Right renal cortex interstitium (tissue), 3 donors: ENCODE measurements around the gene LIMD2. TPM values are rescaled to one million over a fixed set of nuclear protein-coding genes. Genes with fewer than 3 reads are reported as not detected.
"Not testable (repeated sequence)": the region's sequence is repeated elsewhere in the genome, so short reads cannot be mapped to it uniquely, and the experiment has no call there.

Source experiments
- DNase-seq, 3 donors: peaks; one replicate each; pipeline ENCODE4 v3.0.0-alpha.2; 2013; ENCODE audit warnings: low read depth in 3 of 3, low spot score in 2 of 3
- polyA plus RNA-seq, 3 donors: library from polyadenylated mRNA; unstranded; fragments of 120-200 nt; gene quantifications; one replicate each; pipeline ENCODE4 v1.2.1, GENCODE V29; 2013; ENCODE audit not compliant: insufficient read length in 3 of 3

The LIMD2 gene
- polyA plus RNA-seq = 10 to 100 TPM; 21.5 to 23.1 (median 22.3) TPM

DNA sequence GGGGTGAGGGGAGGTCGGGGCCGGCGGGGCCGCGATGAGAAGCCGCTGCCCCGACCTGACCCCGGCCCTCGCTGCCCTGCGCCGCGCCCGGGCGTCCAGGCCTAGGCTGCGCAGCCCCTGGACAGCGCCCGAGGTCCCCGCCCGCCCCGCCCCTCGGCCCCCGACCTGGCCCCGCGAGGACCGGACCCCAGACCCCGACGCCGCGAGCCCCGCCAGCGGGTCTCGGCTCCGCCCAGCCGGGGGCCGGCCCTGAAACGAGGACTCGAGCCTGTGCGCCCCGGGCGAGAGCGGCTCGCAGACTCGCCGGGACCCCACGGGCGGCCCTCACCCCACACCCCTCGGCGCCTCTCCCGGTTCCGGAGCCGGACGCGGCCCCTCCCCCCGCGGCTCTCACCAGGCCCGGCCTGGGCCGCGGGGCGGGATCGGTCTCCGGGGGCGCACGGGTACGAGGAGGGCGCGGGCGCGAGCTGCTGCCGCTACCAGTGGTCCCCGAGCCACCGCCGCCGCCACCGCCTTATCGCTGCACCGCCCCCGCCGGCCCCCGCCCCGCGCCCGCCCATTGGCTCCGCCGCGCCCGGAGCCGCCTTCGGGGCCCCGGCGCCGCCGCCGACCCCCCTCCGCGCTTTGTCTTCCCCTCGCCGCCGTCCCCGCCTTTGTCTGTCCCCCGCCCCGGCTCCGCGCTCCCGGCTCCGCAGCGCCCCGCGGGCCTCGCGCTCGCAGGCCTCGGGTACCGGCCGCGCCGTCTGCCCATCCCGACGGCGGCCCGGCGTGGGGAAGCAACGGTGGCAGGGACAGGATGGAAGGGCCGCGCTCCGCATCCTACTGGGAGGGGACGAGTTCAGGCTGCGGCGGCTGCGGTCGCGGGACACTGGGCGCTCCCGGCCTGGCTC lies at the start of gene LIMD2:
TSS of gene LIMD2 (minus strand) at position 488 of the 890 bp plus-strand sequence. CDS start 827 bp downstream, outside the sequence.
- DNase-seq = no peak

DNA sequence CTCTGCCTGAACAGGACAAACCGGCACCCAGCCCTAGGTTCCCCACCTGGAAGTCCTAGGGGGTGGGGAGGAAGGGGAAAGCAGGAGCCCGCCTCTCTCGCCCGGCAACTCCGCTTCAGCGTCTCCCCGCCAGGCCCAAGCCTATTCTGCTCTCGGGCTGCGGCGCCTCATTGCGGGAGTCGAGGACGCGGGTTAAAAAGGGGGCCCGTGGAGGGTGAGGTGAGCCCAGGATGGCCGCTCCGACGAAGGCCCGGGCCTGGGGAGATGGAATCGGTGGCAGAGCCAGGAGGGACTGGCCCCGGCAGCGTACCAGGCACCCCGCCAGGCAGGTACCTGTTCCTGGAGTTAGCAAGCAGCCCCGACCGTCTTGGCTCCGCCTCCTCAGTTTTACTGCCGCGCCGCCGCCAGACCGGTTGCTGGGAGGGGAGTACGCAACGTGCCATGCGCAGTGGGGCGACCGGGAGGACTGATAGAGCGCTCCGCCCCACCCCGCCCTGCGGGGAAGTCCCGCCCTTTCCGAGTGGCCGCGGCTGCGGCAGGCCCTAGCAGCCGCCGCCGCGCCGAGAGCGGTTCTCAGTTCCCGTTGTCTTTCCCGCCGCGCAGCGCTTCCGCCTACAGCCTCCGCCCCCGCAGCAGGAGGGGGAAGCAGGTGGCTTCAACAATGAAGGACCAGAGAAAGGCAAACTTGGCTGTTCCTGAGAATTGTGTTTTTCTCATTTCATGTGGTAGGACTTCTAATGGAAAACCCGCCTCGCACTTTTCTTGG lies 41.7 kb upstream of the LIMD2 start, which contains the start of gene STRADA:
TSS of gene STRADA (minus strand) at position 392 of the 766 bp plus-strand sequence. CDS start 13,430 bp downstream, outside the sequence.
- DNase-seq = peak; percentile 87 to 97 (median 94)

DNA sequence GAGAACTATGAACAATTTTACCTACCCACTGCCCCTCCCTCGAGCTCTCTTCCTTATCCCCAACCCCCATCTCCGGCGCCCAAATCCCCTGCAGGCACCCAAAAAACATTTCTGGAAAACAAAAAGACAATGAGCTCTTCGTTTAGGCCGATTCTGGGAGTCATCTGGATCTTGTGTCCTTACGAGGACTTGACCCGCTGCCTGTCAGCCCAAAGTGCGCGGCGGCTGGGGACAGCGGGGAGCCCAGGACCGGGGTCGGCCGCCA lies 41.1 kb upstream of the LIMD2 start:
- DNase-seq = peak in 1 of 3 donors; percentile 15

DNA sequence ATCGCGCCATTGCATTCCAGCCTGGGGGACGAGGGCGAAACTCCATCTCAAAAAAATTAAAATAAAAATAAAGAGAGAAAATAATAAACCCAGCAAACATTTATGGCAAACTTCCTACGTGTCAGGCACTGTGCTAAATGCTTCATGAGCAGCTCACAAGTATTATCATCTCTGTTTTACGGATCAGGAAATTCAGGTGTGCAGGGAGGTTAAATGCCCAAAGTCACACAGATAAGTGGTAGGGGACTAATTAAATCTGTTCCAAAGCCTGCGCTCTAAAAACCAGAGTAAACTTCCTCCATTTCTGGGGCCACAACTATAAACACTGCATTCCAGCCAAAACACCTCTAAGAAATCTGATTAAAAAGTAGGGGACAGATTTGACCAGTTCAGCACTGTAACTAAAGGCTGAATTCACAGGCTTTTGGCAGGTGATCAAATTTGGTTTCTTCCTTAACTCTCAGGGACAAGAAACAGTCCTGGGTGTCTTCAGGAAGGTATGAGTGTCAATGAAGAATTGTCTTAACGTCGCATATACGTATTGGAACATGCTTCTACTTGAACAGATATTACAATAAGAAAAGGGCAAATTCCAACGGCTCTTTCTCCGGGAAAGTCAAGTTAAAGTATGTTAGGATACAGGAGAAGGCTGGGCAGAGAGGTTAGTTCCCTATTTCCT lies 40.7 kb upstream of the LIMD2 start:
- DNase-seq = peak in 2 of 3 donors; percentile 3 to 4

DNA sequence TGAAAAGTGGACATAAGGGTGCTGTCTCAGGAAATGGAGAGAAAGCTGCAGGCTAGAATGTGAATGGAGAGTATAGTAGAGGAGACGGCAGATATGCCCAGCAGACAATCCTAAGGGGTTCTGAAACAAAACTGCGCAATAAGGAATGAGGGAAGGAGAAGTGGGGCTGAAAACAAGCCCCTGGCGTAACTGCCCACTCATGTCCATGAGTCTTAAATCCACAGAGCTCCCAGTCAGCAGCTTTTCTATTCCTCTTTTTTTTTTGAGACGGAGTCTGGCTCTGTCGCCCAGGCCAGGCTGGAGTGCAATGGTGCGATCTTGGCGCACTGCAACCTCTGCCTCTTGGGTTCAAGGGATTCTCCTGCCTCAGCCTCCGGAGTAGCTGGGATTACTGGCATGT lies 35.8 kb upstream of the LIMD2 start:
- DNase-seq = no peak

DNA sequence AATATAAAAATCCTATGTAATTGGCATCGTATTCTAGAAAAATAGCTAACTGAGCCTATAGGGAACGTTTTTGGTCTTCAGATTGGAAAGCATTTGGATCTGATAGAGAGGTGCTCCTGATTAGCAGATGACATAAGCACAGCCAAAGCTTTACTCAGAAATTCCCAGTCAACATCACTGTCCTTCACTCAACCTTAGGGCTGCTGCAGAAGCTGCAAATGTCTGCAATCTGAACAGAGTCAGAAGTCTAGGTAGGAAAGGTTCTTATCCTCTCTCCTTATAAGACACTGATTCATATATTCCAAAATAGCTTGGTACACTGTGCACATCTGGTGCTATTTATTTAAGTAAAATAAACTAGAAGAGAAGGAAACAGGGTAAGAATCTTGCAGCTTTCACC lies 22.5 kb upstream of the LIMD2 start:
- no peak for DNase-seq

DNA sequence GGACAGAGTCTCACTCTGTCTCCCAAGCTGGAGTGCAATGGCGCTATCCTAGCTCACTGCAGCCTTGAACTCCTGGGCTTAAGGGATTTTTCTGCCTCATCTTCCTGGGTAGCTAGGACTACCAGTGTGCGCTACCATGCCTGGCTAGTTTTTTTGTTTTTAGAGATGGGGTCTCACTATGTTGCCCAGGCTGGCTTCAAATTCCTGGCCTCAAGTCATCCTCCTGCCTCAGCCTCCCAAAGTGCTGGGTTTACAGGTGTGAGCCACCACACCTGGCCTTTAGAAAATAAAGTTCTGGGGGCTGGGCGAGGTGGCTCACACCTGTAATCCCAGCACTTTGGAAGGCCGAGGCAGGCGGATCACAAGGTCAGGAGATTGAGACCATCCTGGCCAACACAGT lies 20.3 kb upstream of the LIMD2 start:
- DNase-seq = not testable (repeated sequence)

DNA sequence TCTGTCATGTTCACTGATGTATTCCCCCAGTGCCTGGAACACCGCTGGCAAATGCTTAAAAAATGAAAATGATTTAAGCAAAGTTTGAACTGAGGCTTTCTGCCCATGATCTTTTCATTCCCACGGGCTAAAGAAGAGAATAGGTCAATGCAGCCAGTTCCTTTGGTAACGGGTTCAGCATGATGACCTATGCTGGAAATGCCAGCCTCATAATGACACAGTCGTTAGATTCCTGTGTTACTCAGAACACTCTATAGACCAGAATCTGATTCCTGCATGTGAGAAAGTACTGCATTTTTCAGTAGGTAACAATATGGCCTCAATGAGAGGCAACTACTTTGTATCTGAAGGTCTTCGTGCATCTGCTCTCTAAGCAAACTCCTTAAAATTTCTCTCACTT lies 19.1 kb upstream of the LIMD2 start:
- DNase-seq = no peak

DNA sequence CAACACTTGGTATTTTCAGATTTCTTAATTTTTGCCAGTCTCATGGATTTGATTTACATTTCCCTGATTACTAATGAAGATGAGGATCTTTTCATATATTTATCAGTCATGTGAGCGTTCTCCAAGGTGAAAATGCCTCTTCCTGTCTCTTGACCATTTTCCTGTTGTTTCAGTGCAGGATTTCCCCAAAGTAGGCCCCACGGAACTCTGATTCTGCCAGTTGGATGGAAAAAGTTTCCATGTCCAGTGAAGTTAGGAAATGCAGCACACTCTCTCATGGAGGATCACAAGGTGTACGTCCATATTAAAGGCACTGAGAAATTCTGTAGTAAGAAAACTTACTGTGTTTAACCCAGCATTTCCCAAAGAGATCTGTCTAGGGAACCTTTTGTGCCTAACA lies 16.5 kb upstream of the LIMD2 start:
- no peak for DNase-seq

DNA sequence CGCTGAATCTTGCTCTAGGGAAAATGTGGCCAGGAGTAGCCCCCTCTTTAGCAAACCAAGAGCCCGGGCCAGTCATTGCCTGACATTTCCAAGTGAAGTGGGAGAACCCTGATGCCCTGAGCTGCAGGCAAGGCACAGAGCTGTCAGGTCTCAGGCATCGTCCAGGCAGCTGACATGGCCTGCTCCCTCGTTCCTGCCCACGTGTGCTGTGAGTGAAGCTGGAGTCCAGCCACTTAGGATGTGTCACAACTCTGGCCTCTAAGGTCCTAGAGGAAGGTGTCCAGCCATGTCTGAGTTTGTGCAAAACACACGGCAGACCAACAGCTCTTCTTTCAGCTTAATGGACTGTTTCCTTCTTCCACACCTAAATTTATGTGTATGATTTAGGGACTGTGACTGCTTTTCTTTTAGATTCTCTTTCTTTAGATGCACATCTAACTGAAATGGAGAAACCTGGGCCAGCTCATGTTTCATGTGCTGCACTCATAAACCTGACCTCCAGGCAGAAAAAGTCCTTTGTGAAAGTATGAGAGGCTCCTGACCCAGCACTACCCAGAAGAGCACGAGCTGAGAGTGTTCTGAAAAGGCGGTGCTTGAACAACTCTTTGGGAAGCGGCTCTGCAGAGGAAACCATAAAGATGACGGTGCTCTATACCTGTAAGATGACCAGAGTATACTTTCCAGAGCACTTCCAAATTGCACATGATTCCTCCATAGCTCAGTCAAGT lies 14.8 kb upstream of the LIMD2 start:
- DNase-seq = peak in 2 of 3 donors; percentile 10 to 40

DNA sequence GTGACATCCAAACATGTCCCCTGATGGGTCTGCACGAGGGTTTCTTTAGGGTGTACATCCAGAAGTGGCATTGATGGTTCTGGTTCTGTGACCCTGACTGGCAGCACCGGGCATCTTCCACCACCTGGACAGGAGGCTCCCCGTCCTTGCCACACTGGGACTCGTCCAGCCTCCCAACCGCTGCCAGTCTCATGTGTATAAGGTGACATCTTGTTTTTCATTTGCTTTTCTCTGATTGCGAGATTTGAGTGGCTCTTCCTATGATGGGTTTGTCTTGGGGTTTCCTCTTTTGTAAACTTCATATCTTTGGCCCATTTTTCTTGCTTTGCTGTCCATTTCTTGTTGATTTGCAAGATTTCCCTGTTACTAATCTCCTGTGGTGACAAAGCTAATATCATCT lies 9.2 kb upstream of the LIMD2 start:
- DNase-seq = no peak

DNA sequence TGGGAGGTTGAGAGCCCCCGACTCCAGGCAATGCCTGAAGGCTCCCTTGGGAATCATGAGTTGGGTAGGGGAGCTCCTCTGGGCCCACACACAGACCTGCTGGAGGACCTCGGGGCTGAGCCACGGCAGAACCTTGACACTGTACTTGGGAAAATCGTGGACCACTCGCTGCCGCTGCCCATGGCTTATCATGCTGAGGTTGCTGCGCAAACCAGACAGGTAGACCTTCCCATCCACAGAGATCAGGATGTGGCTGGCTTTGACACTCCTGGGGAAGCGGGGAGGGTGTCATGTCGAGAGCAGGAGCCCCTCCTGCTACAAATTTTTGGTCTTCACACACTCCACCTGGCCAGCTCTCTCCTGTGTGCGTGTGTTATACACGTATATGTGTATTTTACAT lies 7.2 kb upstream of the LIMD2 start:
- no peak for DNase-seq

DNA sequence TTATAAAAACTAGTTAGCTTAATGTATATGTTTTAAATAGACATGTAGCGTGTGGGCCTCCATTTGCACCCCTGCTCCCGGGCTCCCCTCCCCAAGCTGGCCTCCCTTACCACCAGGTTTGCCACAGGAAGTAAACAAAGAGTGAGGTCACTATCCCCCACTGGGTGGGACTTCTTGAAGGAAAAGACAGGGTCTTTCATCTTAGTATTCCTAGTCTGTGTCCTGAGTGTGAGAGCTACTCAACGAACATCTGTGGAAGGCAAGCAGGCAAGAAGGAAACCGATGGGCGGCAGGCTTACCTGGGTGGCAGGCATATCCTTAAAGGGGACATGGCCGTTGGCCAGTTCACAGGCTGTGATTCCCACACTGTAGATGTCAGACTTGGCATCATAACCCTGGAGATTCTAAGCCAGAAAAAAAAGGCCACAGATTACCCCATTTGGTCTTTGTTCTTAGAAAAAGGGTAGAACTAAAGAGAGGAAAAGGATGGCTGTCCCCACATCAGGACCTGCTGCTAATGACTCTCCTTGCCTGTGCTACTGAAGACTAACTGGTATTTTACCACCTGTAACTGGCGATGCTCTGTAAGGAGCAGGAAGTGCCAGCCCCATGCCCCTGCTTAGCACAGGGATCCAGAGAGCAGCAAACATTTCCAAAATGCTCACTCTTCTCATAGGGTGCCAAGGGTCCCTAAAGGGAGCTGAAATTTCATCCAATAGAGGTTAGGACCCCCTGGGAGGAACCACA lies 6.6 kb upstream of the LIMD2 start:
- DNase-seq = no peak

DNA sequence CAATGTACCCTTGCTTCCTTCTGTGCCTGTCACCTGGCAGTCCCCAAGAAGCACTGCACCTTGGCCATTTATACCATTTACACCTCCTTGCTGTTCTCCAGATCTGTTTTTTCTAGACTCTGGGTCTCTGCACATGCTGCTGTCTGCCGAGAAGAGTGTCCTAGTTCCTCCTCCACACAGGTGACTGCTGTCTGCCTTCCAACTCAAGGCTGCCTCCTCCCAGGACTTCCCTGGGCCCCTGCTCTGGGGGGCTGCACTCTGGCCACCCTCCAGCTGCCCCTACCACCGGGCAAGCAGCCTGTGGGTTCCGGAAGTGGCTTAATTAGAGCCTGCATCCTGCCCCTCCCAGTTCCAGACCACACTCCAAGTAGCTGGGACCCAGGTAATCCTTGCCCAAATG lies 5.7 kb upstream of the LIMD2 start:
- no peak for DNase-seq

DNA sequence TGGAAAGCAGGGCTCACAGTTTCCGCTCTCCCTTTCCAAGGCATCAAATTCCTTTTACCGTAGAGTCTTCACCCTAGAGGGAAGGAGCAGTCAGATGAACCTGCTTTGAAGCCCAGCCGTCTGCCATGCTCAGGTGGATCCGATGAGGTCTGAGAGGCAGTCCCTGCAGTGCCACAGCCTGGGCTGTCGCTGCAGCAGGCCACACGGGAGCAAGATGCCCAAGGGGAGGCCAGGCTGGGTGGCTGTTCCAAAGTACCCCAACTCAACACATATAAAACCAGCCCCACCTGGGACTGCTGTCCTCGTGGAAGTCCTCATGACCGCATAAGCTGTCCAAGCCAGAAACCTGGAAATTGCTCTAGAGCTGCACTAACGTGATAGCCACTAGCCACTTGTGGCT lies 4.9 kb upstream of the LIMD2 start:
- DNase-seq = no peak

DNA sequence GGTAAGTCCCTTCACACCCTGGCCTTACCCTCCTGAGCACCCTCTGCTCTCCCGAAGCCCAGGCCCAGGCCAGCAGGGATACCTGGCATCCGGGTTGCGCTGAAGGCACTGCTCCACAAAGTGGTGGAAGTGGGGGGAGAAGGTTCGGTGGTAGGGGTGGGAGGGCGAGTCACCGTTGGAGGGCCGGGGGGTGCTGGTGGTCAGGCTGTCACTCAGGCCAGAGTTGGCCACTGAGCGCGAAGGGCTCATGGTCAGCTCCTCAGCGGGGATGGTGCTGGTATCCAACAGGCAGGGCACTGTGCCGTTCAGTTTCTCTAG lies 4.3 kb upstream of the LIMD2 start:
- DNase-seq = no peak

DNA sequence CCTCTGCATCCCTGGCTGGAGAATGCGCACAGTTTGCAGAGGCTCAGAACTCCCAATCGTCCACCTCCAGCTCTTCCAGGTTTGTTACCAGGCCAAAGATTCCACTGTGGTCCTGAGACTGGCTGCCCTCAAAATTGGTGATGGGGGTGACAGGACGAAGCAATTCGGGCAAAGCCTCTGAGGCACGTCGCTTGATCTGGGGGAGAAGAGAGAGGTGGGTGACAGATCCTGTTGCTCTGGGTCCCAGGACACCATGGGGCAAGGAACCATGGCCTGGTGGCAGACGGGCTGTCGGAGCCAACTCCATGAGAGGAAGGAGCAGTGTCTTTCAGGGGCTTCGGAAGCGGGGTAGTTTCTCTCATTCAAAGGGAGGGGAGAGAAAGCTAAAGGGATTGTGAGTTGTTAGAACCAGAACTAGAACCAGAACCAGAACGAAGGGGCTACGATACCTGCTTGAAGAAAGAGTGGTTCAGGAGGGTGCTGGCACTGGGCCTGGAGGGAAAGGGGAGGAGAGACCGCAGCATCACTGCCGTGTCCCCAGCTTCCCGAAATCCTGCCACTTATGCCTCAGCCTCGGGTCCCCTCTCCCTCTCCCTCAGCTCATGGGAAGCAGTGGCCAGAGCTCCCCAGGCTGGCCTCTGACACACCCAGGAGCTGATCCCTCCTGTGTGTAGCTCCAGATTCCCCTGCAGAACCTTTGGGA lies 3.8 kb upstream of the LIMD2 start:
- no peak for DNase-seq

DNA sequence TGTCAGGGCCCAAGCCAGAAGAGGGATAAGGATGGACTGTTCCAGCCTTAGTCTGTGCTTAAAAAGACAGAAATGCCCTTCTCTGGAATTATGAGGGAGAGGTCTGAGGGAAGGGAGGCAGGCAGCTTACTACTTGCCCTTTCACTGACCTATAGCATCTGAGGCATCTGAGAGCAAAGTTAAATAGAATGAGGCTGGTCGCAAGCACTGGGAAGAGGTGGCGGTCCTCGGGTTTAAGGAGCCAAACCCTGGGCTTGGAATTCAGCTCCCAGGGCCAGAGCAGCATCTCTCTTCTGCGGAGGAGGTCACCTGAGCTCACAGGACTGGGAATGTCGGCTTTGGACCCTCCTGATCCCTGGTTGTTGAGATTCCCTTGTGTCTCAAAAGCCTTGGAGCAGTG lies 3.1 kb upstream of the LIMD2 start:
- DNase-seq = no peak

DNA sequence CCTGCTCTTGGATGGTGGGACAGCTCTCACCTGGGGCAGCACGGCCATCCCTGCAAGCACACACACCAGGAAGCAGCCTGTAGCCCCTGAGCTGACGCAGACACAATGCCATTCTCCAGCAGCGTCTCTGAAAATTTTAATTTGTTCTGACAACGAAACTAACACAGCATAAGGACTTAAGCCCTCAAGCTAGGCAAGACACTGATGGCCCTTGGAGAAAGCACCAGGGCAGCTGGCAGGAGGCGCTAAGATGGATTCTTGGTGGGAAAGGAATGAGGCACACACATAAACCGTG lies 2.7 kb upstream of the LIMD2 start:
- DNase-seq = no peak
